HUES64 (cell line): ENCODE data around the gene TMCC3. TPM values are rescaled to one million over a fixed set of nuclear protein-coding genes. Genes with fewer than 3 reads are reported as not detected.
"Not testable (repeated sequence)": the region's sequence is repeated elsewhere in the genome, so short reads cannot be mapped to it uniquely, and the experiment has no call there.

Experiments used
- H3K27ac ChIP-seq: 2 replicates; pipeline ENCODE4 v1.7.0; 2013; ENCODE audit warnings: low read depth, low read length, inconsistent platforms
- H3K27me3 ChIP-seq: 2 replicates; pipeline ENCODE4 v1.6.1; 2013; ENCODE audit warnings: mild to moderate bottlenecking, low read length; ENCODE audit not compliant: insufficient read depth
- H3K36me3 ChIP-seq: 2 replicates; pipeline ENCODE4 v1.6.1; 2013; ENCODE audit warnings: mild to moderate bottlenecking, low read length; ENCODE audit not compliant: insufficient read depth
- H3K4me1 ChIP-seq: 2 replicates; pipeline ENCODE4 v1.6.1; 2013; ENCODE audit warnings: mild to moderate bottlenecking, low read length, moderate library complexity; ENCODE audit not compliant: insufficient read depth
- H3K4me3 ChIP-seq: 2 replicates; pipeline ENCODE4 v1.5.1; 2013; ENCODE audit warnings: mild to moderate bottlenecking, low read length, moderate library complexity
- H3K9ac ChIP-seq: 2 replicates; pipeline ENCODE4 v1.6.1; 2013; ENCODE audit warnings: mild to moderate bottlenecking, low read depth, low read length
- H3K9me3 ChIP-seq: 2 replicates; pipeline ENCODE4 v1.6.1; 2013; ENCODE audit warnings: low read depth, low read length; ENCODE audit not compliant: insufficient read depth
- WGBS: fragments of 150-250, 120-280 bp; methylation state at CpG from one replicate; pipeline ENCODE4 v1.1.7; 2013; ENCODE audit warnings: missing lambda C conversion rate; 5-methylcytosine and 5-hydroxymethylcytosine counted together
- polyA plus RNA-seq, 2 experiments: library from polyadenylated mRNA; stranded (reverse); fragments of 50-300 nt; gene quantifications; one replicate each; pipeline ENCODE4 v1.2.3, GENCODE V29; 2013

TMCC3 gene
- polyA plus RNA-seq (2013, experiment 1 of 2): 1.2 TPM
- 2.2 TPM for polyA plus RNA-seq (2013, experiment 2 of 2)

GRCh38 chr12:94650143-94651056 lies at the start of gene TMCC3:
TMCC3 (minus strand) TSS chr12:94650557; CDS start chr12:94650430, 127 bp downstream.
- peaks cover 11% of the 10 kb centered on the region; the same call in 1 of the 2 replicates for H3K4me1 ChIP-seq
- H3K9me3 ChIP-seq: no peaks in the 10 kb centered on the region
- peak within 1 kb of the TSS; percentile 73 for H3K9ac ChIP-seq
- whole genome bisulfite sequencing: under 1% methylated on average over 67 of the region's 82 CpGs
- no peaks in the 10 kb centered on the region for H3K36me3 ChIP-seq
- peaks cover 40% of the 10 kb centered on the region for H3K27me3 ChIP-seq
- no peak within 1 kb of the TSS for H3K27ac ChIP-seq
- H3K4me3 ChIP-seq: peak within 1 kb of the TSS; percentile 68

DNA sequence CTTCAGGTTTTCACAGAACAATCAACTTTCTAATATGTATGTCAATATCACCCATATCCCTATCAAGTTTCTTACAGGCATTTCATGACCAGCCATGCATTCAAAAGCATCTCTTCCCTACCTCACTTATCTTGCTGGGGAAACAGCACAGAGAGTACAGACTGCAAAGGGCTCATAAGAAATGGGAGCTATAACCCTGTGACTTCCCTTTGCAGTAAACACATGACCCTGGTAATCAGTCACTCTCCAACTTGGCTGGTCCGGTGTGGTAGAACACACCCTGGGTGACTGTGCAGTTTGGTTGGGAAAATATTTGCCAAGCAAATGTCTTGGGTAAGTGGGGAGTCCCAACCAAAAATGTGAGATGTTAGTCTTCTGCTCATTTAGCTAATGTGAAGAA lies 49.4 kb upstream of the TMCC3 start:
- no peak overlapping the region for H3K4me3 ChIP-seq
- H3K27me3 ChIP-seq: no peaks in the 10 kb centered on the region
- H3K27ac ChIP-seq: no peak overlapping the region
- 90% methylated on average over 1 of the region's 1 CpG for WGBS
- H3K9me3 ChIP-seq: no peaks in the 10 kb centered on the region
- no peak overlapping the region for H3K9ac ChIP-seq
- H3K36me3 ChIP-seq: no peaks in the 10 kb centered on the region
- peaks cover 5% of the 10 kb centered on the region; the same call in 1 of the 2 replicates for H3K4me1 ChIP-seq

DNA sequence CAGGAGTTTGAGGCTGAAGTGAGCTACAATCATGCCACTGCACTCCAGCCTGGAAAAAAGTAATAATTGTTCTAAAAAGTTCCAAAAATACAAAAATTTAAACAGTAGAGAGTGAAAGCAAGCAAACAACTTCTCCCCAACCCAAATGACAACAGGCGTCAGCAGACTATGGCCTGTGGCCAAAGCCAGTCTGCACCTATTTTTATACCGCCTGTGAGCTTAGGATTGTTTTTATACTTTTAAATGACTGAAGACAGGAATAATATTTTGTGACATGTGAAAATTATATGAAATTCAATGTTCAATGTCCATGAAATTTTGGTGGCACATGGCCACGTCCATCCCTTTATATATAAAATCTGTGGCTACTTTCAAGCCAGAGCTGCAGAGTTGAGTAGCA lies 48.2 kb upstream of the TMCC3 start:
- Histone ChIP-seq H3K4me1 (no peaks in the 10 kb centered on the region), H3K36me3 (no peaks in the 10 kb centered on the region), H3K4me3 (no peak overlapping the region), H3K27me3 (no peaks in the 10 kb centered on the region), H3K9me3 (no peaks in the 10 kb centered on the region), H3K9ac (no peak overlapping the region), H3K27ac (no peak overlapping the region)
- 91% methylated on average over 3 of the region's 3 CpGs for WGBS

DNA sequence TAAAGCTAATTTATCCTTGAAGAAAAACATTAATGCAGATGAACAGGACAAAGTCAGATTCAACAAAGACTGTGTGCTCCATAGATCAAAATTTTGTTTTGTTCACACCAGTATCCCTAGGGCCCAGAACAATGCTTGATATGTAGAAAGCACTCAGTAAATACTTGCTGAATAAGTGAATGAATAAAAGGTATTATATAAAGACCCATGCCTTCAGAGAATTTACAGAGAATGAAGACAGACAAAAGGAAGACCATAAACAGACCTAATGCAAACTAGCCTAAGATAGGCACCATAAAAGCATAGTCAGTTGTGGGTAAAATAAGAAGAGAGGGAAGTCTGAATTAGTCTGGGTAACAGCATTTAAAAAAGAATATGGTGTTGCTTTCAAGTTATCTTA lies 47.3 kb upstream of the TMCC3 start:
- Histone ChIP-seq H3K27ac (no peak overlapping the region), H3K27me3 (no peaks in the 10 kb centered on the region), H3K36me3 (no peaks in the 10 kb centered on the region), H3K9me3 (no peaks in the 10 kb centered on the region), H3K9ac (no peak overlapping the region), H3K4me1 (no peaks in the 10 kb centered on the region), H3K4me3 (no peak overlapping the region)

DNA sequence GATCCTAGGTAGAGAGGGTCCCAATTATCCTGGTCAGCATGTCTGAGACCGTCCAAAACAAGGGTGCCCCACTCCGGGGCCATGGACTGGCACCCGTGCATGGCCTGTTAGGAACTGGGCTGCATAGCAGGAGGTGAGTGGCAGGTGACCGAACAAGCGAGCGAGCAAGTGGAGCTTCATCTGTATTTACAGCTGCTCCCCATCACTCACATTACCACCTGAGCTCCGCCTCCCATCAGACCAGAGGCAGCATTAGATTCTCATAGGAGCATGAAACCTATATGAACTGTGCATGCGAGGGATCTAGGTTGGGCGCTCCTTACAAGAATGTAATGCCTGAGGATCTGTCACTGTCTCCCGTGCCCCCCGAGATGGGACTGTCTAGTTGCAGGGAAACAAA lies 44.4 kb upstream of the TMCC3 start:
- Histone ChIP-seq H3K4me1 (no peaks in the 10 kb centered on the region), H3K36me3 (no peaks in the 10 kb centered on the region), H3K4me3 (no peak overlapping the region), H3K27ac (no peak overlapping the region), H3K9ac (no peak overlapping the region), H3K9me3 (no peaks in the 10 kb centered on the region), H3K27me3 (no peaks in the 10 kb centered on the region)
- WGBS: 95% methylated on average over 11 of the region's 11 CpGs

DNA sequence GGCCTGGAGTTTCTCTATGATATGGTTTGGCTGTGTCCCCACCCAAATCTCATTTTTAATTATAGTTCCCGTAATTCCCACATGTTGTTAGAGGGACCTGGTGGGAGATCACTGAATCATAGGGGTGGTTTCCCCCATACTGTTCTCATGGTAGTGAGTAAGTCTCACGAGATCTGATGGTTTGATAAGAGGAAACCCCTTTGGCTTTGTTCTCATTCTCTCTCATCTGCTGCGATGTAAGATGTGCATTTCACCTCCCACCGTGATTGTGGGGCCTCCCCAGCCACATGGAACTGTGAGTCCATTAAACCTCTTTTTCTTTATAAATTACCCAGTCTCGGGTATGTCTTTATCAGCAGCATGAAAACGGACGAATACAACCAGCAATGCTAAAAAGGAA lies 42.5 kb upstream of the TMCC3 start:
- 95% methylated on average over 6 of the region's 7 CpGs for WGBS
- not testable (repeated sequence) for H3K9me3 ChIP-seq, H3K27ac ChIP-seq, H3K4me1 ChIP-seq, H3K27me3 ChIP-seq, H3K9ac ChIP-seq, H3K36me3 ChIP-seq, H3K4me3 ChIP-seq

DNA sequence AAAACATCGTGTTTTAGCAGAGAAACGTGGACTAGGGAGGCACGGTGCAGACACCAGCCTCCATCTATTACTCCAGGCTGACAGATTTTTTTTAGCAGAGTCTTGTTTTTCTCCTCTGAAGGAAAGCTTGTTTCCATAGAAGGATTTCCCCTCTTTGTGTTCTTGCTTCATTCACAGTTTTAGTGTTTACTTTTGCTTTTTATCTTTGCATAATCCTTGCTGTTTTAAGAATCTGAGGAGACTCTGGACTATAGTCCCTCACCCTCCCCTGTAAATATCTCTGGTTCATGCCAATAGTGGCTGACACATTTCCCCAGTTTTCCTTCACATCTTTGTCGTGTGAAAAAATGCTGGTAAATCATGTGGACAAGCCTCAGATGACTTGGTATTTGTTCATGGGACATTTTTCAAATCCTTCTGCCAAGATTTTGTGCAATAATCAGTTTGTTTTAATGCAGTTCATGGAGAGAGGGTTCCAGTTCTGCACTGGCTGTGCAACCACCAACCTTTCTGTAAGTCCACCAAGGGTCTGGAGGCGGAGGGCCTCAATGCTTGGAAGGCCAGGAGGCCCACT lies 39.9 kb upstream of the TMCC3 start:
- H3K36me3 ChIP-seq: no peaks in the 10 kb centered on the region
- no peak overlapping the region for H3K9ac ChIP-seq
- WGBS: 83% methylated on average over 5 of the region's 5 CpGs
- no peaks in the 10 kb centered on the region; the same call in 1 of the 2 replicates for H3K4me1 ChIP-seq
- H3K27me3 ChIP-seq: no peaks in the 10 kb centered on the region
- no peaks in the 10 kb centered on the region for H3K9me3 ChIP-seq
- no peak overlapping the region for H3K27ac ChIP-seq
- no peak overlapping the region for H3K4me3 ChIP-seq

DNA sequence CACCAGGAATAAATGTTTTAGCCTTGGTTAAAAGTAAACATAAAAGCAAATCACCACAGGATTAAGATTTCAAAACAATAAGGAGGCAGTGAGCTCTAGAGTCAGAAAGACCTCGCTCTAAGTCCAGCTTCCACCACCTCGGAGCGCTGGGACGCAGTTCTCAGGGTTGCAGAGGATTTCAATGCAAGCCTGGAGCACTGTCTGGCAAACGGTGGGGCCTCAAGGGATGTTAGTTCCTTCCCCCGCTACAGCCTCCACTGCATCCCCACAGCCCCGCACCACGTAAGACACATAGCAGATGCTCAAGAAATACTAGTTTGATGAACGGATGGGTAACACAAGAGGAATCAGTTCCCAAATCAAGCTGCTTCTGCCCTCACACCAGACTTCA lies 39.3 kb upstream of the TMCC3 start:
- H3K4me1 ChIP-seq: no peaks in the 10 kb centered on the region; the same call in 1 of the 2 replicates
- H3K36me3 ChIP-seq: no peaks in the 10 kb centered on the region
- no peaks in the 10 kb centered on the region for H3K27me3 ChIP-seq
- WGBS: 90% methylated on average over 9 of the region's 9 CpGs
- no peak overlapping the region for H3K4me3 ChIP-seq
- no peak overlapping the region for H3K27ac ChIP-seq
- no peak overlapping the region for H3K9ac ChIP-seq
- H3K9me3 ChIP-seq: no peaks in the 10 kb centered on the region

DNA sequence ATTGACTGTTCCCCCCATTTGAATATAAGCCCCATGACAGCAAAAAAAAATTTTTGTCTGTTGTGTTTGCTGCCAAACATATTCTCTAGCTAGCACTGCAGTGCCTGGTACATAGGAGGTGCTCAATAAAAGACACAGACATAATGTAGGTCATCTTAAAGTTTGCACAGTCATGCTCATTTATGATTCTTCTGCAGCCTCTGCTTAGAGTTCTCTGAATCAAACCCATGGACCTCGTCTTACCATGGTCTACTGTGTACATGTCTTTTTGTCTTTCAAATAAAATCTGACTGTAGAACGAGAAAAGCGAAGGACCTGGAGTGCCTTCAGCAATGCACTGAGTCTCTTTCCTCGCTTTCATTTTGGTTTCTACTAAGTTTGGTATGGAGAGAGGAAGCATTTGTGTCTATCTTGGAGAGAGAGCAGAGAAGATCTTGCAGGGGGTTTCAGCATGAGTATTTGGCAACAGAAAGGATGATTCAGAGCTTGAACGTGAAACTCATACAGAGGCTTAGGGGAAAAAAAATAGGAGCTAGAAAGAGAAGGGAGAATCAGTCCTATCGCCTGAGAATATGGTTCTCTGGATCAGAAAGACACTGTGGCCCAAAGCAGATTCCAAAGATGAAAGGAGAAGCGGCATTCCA lies 38.8 kb upstream of the TMCC3 start:
- Histone ChIP-seq H3K9ac (no peak overlapping the region), H3K36me3 (no peaks in the 10 kb centered on the region)

DNA sequence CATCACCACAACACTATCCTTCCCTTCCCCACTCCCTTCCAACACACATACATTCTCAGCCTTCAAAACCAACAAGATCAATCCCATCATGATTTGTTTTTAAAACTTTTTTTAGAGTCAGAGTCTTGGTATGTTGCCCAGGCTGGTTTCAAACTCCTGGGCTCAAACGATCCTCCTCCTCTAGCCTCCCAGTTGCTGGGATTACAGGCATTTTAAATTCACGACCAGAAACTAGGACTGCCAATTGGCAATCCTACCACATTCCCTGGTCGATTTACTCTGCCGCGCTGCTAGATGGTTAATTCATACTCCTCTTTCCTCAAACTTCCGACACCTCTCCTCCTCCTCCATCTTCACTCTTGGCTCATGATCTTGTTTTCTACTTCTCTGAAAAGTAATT lies 37.5 kb upstream of the TMCC3 start:
- Histone ChIP-seq H3K36me3 (no peaks in the 10 kb centered on the region), H3K27me3 (no peaks in the 10 kb centered on the region), H3K9me3 (no peaks in the 10 kb centered on the region), H3K27ac (no peak overlapping the region), H3K4me3 (no peak overlapping the region), H3K9ac (no peak overlapping the region), H3K4me1 (no peaks in the 10 kb centered on the region; the same call in 1 of the 2 replicates)
- WGBS: 94% methylated on average over 6 of the region's 6 CpGs

More for the DNA sequence above, 38.8 kb upstream of the TMCC3 start:
- Histone ChIP-seq H3K9me3 (no peaks in the 10 kb centered on the region), H3K27ac (no peak overlapping the region), H3K4me1 (no peaks in the 10 kb centered on the region; the same call in 1 of the 2 replicates), H3K4me3 (no peak overlapping the region), H3K27me3 (no peaks in the 10 kb centered on the region)
- 91% methylated on average over 7 of the region's 7 CpGs for WGBS
